Measurements from ENCODE around the gene DOCK3. TPM values are rescaled to one million over a fixed set of nuclear protein-coding genes. Genes with fewer than 3 reads are reported as not detected.
"Not testable (repeated sequence)": the region's sequence is repeated elsewhere in the genome, so short reads cannot be mapped to it uniquely, and the experiment has no call there.

The DOCK3 gene
- total RNA-seq, 1 donor from 2014 or later = 6.2 TPM

DNA sequence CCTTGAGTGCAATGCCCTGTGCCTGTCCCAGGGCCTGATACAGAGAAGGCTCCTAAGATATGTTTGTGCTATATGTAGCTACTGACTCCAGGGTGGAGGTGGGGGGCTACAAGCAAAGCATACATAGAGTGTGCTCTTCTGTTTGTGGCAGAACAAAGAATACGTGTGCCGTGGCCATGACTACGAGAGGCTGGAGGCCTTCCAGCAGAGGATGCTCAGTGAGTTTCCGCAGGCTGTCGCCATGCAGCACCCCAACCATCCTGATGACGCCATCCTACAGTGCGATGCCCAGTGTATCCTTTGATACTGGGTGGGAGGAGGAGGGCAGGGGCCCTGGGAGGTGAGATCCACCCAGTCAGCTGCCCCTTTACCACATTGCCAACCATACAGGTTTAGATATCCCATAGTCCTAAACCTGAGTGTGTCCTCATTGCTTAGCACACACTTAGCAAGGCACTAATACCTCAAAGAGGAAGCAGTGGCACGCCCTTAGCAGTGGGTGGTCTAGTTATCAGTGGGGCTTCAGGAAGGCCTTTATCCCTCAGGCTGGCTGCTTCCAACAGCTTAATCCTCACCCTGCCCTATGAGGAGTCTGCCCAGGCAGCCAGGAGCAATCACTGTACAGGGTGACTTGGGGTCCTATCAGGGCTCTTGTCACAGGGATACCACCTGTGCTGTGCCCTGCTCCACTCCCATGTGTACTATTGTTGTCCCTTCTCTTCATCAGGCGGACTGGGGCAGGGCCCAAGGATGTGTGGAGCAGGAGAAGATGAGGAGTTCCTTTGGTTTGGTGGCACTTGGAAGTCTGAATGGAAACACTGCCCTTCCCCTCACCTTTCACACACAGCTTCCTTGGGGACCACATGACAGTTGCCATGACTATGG is 680.2 kb downstream of the DOCK3 start:
- DNase-seq (ENCODE audit: low spot score) = no peak
- ATAC-seq = no peak

DNA sequence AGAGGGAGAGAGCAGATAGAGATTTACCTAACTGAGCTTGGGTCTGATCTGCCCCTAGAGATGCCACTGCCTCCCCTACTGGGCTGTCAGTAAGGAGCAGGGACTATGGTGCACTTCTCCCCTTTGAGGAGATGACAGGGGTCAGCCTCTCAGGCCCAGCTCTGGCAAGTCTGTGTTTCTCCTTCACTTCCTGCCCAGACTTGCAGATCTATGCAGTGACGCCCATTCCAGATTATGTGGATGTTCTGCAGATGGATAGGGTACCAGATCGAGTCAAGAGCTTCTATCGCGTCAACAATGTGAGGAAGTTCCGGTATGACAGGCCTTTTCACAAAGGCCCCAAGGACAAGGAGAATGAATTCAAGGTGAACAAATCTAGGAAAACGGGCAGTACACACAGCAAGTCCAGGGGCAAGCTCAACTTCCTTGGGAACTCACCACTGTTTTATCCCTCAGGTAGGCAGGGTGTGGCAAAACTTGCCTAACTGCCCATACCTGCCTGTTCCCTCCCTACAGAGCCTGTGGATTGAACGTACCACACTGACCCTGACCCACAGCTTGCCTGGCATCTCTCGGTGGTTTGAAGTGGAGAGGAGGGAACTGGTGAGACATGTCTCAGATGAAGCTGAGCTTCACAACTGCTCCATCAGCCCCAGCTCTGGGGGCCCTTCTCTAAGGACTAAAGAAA is 681.3 kb downstream of the DOCK3 start:
- ATAC-seq = no peak
- no peak for DNase-seq (ENCODE audit: low spot score)
- intact Hi-C loops (cut with DNase I) = no loop called here

More for the DNA sequence above, 680.2 kb downstream of the DOCK3 start:
- intact Hi-C loops (cut with DNase I) = no loop called here

DNA sequence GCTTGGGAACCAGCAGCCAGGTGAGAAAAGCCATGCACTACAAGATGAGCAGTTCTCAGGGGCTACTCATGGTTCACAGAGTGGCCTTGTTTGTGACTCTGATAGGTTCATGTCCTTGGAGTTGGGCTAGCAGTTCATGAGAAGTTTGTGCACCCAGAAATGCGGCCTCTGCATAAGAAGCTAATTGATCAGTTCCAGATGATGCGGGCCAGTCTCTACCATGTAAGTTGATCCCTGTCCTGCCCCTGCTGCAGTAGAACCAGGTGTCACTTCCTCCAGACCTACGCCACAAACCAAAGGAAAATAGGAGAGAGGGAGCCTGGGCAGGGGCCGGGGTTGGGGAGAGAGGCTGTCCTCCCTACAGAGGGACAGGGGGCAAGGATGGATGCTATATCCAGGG is 683.1 kb downstream of the DOCK3 start:
- intact Hi-C loops (cut with DNase I) = no loop called here
- ATAC-seq = no peak
- DNase-seq (ENCODE audit: low spot score) = no peak

- DNase-seq (ENCODE audit: low spot score) = no peak
- no peak for ATAC-seq
- intact Hi-C loops (cut with DNase I) = no loop called here
Observed at GRCh38 chr3:51358981-51359380, 684.3 kb downstream of the DOCK3 start.

- ATAC-seq (no peak), DNase-seq (ENCODE audit: low spot score) (no peak)
- intact Hi-C loops (cut with DNase I) = no loop called here
Observed at GRCh38 chr3:51360806-51361205, 686.1 kb downstream of the DOCK3 start.

DNA sequence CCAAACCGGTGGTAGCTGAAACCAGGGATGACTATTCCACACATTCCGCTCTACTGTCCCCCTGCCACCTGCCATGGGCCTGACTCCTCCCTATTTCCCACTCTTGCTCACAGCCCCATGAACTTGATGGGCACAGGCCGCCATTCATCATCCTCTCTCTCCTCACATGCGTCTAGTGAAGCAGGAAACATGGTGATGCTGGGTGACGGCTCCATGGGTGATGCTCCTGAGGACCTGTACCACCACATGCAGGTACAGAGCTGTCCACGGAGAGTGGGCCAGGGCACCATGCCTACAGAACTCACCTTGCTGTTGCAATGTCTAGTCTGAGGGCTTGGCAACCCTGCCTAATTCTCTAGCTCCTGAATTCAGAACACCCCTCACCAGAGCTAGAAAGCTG is 687.0 kb downstream of the DOCK3 start:
- ATAC-seq (no peak), DNase-seq (ENCODE audit: low spot score) (no peak)
- intact Hi-C loops (cut with DNase I) = no loop called here

GRCh38 chr3:51362476-51362875 is 687.7 kb downstream of the DOCK3 start:
- no peak for DNase-seq (ENCODE audit: low spot score)
- ATAC-seq = no peak
- intact Hi-C loops (cut with DNase I) = no loop called here

GRCh38 chr3:51368276-51368675 is 693.5 kb downstream of the DOCK3 start:
- intact Hi-C loops (cut with DNase I); DNase-seq (ENCODE audit: low spot score); ATAC-seq: not testable (repeated sequence)

GRCh38 chr3:51371943-51372557 is 697.3 kb downstream of the DOCK3 start:
- intact Hi-C loops (cut with DNase I) = no loop called here
- ATAC-seq (peak; percentile 45), DNase-seq (ENCODE audit: low spot score) (no peak)

DNA sequence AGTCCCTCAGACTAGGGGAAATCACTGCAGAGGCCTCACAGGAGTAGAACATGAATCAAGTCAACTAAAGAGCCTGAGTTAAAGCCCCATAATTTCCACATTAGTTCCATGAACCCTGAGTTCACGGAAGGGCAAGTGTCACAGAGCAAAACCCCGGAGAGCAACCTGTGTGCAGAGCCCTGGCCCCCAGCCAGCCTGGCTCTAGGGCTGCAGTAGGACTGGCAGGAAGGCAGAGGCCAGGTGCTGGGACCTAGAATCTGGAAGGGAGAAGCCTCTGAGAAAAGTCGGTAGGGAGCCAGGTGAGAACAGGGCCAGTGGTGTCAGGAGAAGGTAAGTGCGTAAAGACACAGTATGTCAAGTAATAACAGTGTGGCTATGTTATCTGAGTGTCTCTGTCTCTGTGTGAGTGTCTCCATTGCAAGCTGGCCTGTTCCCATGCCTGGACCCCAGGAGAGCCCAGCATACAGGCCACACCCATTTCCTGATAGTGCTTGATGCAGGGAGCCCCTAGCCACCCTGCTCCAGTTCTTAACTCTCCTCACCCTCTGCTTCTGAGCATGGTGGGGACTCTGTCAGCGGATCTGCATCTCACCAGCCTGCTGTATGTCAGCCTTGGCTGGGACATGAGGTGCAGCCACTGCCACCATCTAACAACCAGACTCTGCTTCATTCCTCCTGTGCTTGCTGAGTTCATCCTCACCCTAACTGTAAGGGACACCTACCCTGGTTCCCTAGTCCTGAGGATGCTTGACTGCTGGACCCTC is 699.1 kb downstream of the DOCK3 start:
- intact Hi-C loops (cut with DNase I) = no loop called here
- no peak for ATAC-seq
- peak; percentile 47 for DNase-seq (ENCODE audit: low spot score)

- DNase-seq (ENCODE audit: low spot score) (no peak), ATAC-seq (no peak)
- intact Hi-C loops (cut with DNase I) = no loop called here
Observed at GRCh38 chr3:51374456-51374855, 699.7 kb downstream of the DOCK3 start.

GRCh38 chr3:51375136-51375535 is 700.4 kb downstream of the DOCK3 start:
- intact Hi-C loops (cut with DNase I) = no loop called here
- DNase-seq (ENCODE audit: low spot score) (no peak), ATAC-seq (no peak)

DNA sequence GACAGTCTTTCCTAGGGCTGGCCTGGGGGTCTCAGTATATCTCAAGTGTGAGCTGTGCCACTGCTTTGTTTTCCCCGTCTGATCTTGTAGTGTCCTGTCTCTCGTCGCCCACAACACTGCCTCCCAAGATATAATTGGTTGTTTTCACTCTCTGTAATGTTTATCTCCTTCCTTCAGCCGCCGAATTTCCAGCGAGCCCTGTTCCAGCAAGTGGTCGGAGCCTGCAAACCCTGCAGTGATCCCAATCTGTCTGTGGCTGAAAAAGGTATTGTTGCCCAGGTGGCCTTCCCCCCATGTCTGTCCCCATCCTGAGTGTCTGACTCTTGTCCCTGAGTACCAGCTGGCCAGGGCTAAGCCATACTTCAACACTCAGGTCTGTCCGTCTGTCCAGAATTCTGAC is 700.8 kb downstream of the DOCK3 start:
- DNase-seq (ENCODE audit: low spot score) (no peak), ATAC-seq (no peak)
- intact Hi-C loops (cut with DNase I) = no loop called here

DNA sequence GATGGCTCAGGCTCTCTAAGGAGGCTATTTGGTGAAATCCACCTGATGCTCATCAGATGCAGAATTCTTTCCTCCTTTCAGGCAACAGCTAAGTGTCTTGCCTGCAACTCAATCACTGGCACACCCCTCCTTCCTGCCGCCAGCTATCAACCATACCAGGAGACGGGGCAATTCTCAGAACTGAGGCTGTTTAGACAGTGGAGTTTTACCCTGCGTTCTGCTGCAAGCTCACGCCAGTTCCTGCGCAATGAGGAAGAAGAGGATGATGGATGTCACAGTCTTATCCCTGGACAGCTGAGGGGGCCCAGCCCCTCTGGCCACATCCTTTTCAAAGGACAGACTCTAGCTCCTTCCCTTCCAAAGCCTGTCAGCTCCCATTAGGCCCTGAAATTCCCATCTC is 703.3 kb downstream of the DOCK3 start:
- ATAC-seq = no peak
- DNase-seq (ENCODE audit: low spot score) = no peak
- intact Hi-C loops (cut with DNase I) = no loop called here

- intact Hi-C loops (cut with DNase I) = no loop called here
- DNase-seq (ENCODE audit: low spot score) (peak; percentile 23), ATAC-seq (no peak)
Observed at GRCh38 chr3:51378726-51379125, 704.0 kb downstream of the DOCK3 start.

DNA sequence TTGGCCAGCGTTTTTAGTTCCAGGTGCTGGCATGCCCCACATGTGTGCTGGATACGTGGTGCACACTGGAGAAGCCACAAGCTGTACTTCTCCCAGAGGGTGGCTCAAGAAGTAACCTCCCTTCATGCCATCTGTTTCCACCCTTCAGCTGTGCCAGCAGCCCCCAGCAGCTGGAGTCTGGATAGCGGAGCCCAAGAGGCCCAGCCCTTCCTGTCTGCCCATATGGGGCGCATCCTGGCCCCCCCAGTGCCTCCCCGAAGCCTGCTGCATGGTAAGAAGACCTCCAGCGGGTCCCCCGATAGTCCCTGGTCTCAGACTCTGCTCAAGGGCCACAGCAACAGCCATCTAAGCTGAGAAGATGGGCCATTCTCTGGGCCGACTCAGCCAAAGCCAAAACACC is 704.6 kb downstream of the DOCK3 start:
- no peak for ATAC-seq
- peak; percentile 26 for DNase-seq (ENCODE audit: low spot score)
- intact Hi-C loops (cut with DNase I) = no loop called here

DNA sequence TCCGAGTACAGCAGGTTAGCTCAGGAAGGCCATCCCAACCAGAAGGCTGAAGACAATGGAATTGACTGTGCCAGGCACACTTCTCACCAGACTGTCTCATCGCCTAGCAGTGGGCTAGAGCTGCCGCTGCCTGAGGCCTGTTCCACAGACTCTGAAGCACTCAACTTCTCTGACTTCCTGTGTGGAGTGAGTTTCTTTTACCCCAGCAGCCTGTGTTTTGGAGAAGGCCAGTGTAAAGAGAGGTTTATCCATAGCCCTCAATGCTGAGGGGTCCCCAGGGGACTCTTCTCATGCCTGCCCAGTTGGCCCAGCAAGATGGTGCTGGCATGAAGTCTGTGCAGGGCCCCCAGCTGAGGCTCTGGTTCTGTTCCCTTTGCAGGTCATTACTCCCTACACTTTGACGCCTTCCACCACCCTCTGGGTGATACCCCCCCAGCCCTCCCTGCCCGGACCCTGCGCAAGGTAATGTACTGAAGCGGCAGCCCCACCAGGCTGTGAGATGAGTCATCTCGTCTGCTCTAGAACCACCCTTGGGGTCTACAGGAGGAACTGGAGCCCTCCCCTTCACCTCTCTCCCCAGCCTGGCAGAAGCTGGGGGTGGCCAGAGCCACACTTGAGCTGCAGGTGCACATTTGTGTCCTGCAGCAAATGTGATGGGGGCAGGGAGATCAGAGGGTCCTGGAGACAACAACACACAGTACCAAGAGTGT is 705.2 kb downstream of the DOCK3 start:
- intact Hi-C loops (cut with DNase I) = loop anchor here (10.0 kb wide), 1 partner anchor 755 kb away; no protein-coding TSS in a partner anchor
- no peak for ATAC-seq
- no peak for DNase-seq (ENCODE audit: low spot score)

DNA sequence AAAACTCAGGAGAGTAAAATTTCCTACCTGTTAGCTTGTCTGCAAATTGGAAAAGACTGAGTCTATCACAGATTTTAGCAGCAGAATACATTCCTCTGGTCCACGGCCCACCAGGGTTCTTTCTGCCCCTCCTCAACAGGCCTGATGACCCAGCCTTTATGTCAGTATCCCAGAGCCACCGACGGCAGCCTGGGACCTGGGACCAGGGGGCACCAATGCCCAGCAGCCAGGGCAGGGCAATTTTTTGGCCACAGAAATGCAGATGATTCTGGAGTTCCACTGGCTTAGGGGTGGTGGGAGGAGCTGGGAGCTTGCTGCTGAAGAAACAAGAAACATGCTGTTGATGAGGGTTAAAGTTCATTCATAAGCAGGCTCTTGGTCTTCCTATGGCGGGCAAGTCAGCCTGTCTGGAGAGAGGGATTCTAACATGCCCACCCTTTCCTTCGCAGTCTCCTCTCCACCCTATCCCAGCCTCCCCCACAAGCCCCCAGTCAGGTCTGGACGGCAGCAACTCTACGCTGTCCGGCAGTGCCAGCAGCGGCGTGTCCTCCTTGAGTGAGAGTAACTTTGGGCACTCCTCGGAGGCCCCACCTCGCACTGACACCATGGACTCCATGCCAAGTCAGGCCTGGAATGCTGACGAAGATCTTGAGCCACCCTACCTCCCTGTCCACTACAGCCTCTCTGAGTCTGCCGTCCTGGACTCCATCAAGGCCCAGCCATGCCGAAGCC is 706.0 kb downstream of the DOCK3 start:
- ATAC-seq (no peak), DNase-seq (ENCODE audit: low spot score) (no peak)
- intact Hi-C loops (cut with DNase I) = loop anchor here (10.0 kb wide), 1 partner anchor 756 kb away; no protein-coding TSS in a partner anchor

All from sciatic nerve (tissue), 2 donors.